CD14-positive monocyte (primary cell): Measurements from ENCODE around the gene PDE6B. TPM values are rescaled to one million over a fixed set of nuclear protein-coding genes. Genes with fewer than 3 reads are reported as not detected.
A peak's percentile ranks its signal among the peaks of the same experiment; 100 is the strongest.

ENCODE experiments used
- DNase-seq, 3 donors: peaks; one replicate each; pipeline ENCODE4 v3.0.0-alpha.2; 2011 to 2022
- H2AFZ ChIP-seq: 2 replicates; pipeline ENCODE4 v1.6.0; 2012; ENCODE audit warnings: mild to moderate bottlenecking, low read depth, low read length, inconsistent platforms; ENCODE audit not compliant: insufficient read depth, poor library complexity, severe bottlenecking
- H3K27ac ChIP-seq, 2 donors: 1 replicate in 1 of 2; 2 replicates in 1 of 2; pipeline ENCODE4 v1.5.1; 2012 to 2013; ENCODE audit warnings: low read length in 2 of 2, control low read depth in 1 of 2, inconsistent platforms in 1 of 2, low read depth in 1 of 2, mild to moderate bottlenecking in 1 of 2
- H3K27me3 ChIP-seq, 2 donors: one replicate each; pipeline versions ENCODE4 v1.6.0 to v1.6.1; 2011 to 2013; ENCODE audit warnings: low read length in 2 of 2; ENCODE audit not compliant: control insufficient read depth in 2 of 2, insufficient read depth in 2 of 2
- H3K36me3 ChIP-seq, 2 donors: replicated peaks in 1 of 2; 1 replicate in 1 of 2; 2 replicates in 1 of 2; pipeline versions ENCODE4 v1.5.1 to v1.6.1; 2012 to 2013; ENCODE audit warnings: low read length in 2 of 2, control low read depth in 1 of 2, inconsistent platforms in 1 of 2, mild to moderate bottlenecking in 1 of 2; ENCODE audit not compliant: insufficient read depth in 2 of 2, control insufficient read depth in 1 of 2
- H3K4me1 ChIP-seq, 2 donors: 1 replicate in 1 of 2; 2 replicates in 1 of 2; pipeline versions ENCODE4 v1.5.1 to v1.6.1; 2012 to 2013; ENCODE audit warnings: low read length in 2 of 2, control low read depth in 1 of 2, inconsistent platforms in 1 of 2, mild to moderate bottlenecking in 1 of 2, moderate library complexity in 1 of 2; ENCODE audit not compliant: insufficient read depth in 2 of 2, control insufficient read depth in 1 of 2
- H3K4me2 ChIP-seq: replicated peaks from 2 replicates; pipeline ENCODE3; 2012; ENCODE audit warnings: low read length, moderate library complexity, mild to moderate bottlenecking; ENCODE audit not compliant: poor library complexity, severe bottlenecking; ENCODE audit errors: extremely low read depth
- H3K4me3 ChIP-seq, 3 experiments: fragments of 200-600 bp in 1 of 3; sonication (generic) in 1 of 3; replicated peaks in 1 of 3; 1 replicate in 2 of 3; 2 replicates in 1 of 3; pipeline ENCODE4 v1.5.1; 2011 to 2013; ENCODE audit warnings: low read length in 3 of 3, mild to moderate bottlenecking in 3 of 3, control low read depth in 2 of 3, low read depth in 2 of 3, inconsistent platforms in 1 of 3, moderate library complexity in 1 of 3
- H3K79me2 ChIP-seq: 2 replicates; pipeline ENCODE4 v1.6.0; 2012; ENCODE audit warnings: mild to moderate bottlenecking, control low read depth, inconsistent platforms, low read length, moderate library complexity; ENCODE audit not compliant: insufficient read depth
- H3K9ac ChIP-seq: 2 replicates; pipeline ENCODE4 v1.6.0; 2017; ENCODE audit warnings: low read length, mild to moderate bottlenecking; ENCODE audit not compliant: insufficient read depth, poor library complexity, severe bottlenecking
- H3K9me3 ChIP-seq, 2 donors: replicated peaks in 1 of 2; 1 replicate in 1 of 2; 2 replicates in 1 of 2; pipeline versions ENCODE4 v1.5.1 to v1.6.1; 2012 to 2013; ENCODE audit warnings: low read length in 2 of 2, control low read depth in 1 of 2; ENCODE audit not compliant: control insufficient read depth in 1 of 2, insufficient read depth in 1 of 2
- H4K20me1 ChIP-seq: 2 replicates; pipeline ENCODE4 v1.6.0; 2012; ENCODE audit warnings: mild to moderate bottlenecking, low read length, control low read depth, moderate library complexity; ENCODE audit not compliant: insufficient read depth
- H3K27ac Mint-ChIP-seq, 7 donors: one replicate each; pipeline ENCODE4 v1.8.0; 2020; ENCODE audit warnings: mild to moderate bottlenecking in 7 of 7, mixed read lengths in 7 of 7, moderate library complexity in 6 of 7, inconsistent platforms in 2 of 7
- H3K27me3 Mint-ChIP-seq, 3 donors: one replicate each; pipeline ENCODE4 v1.8.0; 2021 to 2022; ENCODE audit warnings: low read depth in 3 of 3, mild to moderate bottlenecking in 3 of 3, mixed read lengths in 3 of 3, moderate library complexity in 3 of 3, inconsistent platforms in 1 of 3
- H3K36me3 Mint-ChIP-seq, 2 donors: one replicate each; pipeline ENCODE4 v1.8.0; 2020; ENCODE audit warnings: mixed read lengths in 2 of 2, inconsistent platforms in 1 of 2, mild to moderate bottlenecking in 1 of 2
- H3K4me1 Mint-ChIP-seq: one replicate; pipeline ENCODE4 v1.8.0; 2020; ENCODE audit warnings: mild to moderate bottlenecking, mixed read lengths
- H3K4me3 Mint-ChIP-seq, 2 donors: one replicate each; pipeline ENCODE4 v1.8.0; 2020; ENCODE audit warnings: mild to moderate bottlenecking in 2 of 2, mixed read lengths in 2 of 2, moderate library complexity in 1 of 2
- H3K9me3 Mint-ChIP-seq, 7 donors: one replicate each; pipeline ENCODE4 v1.8.0; 2020 to 2022; ENCODE audit warnings: mixed read lengths in 7 of 7, mild to moderate bottlenecking in 6 of 7, moderate library complexity in 6 of 7, inconsistent platforms in 2 of 7
- CTCF ChIP-seq: fragments of 200-600 bp; IDR thresholded peaks from one replicate; pipeline ENCODE4 v1.8.0; 2022; ENCODE audit warnings: antibody characterized with exemption, mild to moderate bottlenecking
- WGBS: methylation state at CpG from one replicate; pipeline ENCODE4 v1.1.5; 2013; ENCODE audit warnings: missing lambda C conversion rate; ENCODE audit not compliant: insufficient coverage; 5-methylcytosine and 5-hydroxymethylcytosine counted together
- intact Hi-C, 2 donors: fragments of 100-400 bp; cut with micrococcal nuclease; formaldehyde crosslinking; loops; one replicate each; pipeline versions ENCODE4 v1.15.0 to v1.15.1; 2023
- polyA minus RNA-seq: library from RNA; depleted of rRNA, polyadenylated mRNA; stranded (reverse); fragments of >200 nt; gene quantifications from 2 replicates; pipeline ENCODE4 v1.2.3, GENCODE V29; 2012
- polyA plus RNA-seq, 3 donors: library from polyadenylated mRNA; depleted of rRNA in 1 of 3; unstranded in 2 of 3; stranded (reverse) in 1 of 3; fragments of 300-500 nt in 2 of 3; fragments of >200 nt in 1 of 3; fragmentation: Illumina TruSeq in 2 of 3; gene quantifications; 1 replicate in 2 of 3; 2 replicates in 1 of 3; pipeline ENCODE4 v1.2.3, GENCODE V29; 2012 to 2021
- total RNA-seq, 12 experiments: library from RNA in 1 of 12; stranded (reverse) in 1 of 12; fragments of 120-200 nt in 1 of 12; gene quantifications; one replicate each; pipeline ENCODE4 v1.2.4 and lab custom pipeline; 2013 to 2026; ENCODE audit warnings: mixed read lengths in 6 of 12, inconsistent platforms in 1 of 12

PDE6B gene
- total RNA-seq (2013) = 5.4 TPM
- polyA plus RNA-seq = 1 to 10 TPM; 3.7 to 6.3 (median 4.6) TPM
- 3.5 and 5.3 TPM in 2 replicates for polyA minus RNA-seq
- total RNA-seq (lab: John Stamatoyannopoulos, UW) = 0.34 to 2.7 (median 1.6) reads per million in 11 experiments

GRCh38 chr4:624705-625590, at the start of gene PDE6B:
Gene PDE6B, plus strand, starts transcription at chr4:625573. Its CDS starts 54 bp downstream, at chr4:625627.
- intact Hi-C loops = no loop called here
- Histone ChIP-seq H3K36me3 (no peaks in the 10 kb centered on the region), H2AFZ (no peak within 1 kb of the TSS), H3K27ac (no peak within 1 kb of the TSS), H3K4me2 (no peak within 1 kb of the TSS), H3K27me3 (no peaks in the 10 kb centered on the region), H4K20me1 (no peaks in the 10 kb centered on the region), H3K4me3 (no peak within 1 kb of the TSS), H3K4me1 (no peaks in the 10 kb centered on the region), H3K79me2 (no peaks in the 10 kb centered on the region), H3K9me3 (no peaks in the 10 kb centered on the region), H3K9ac (no peak within 1 kb of the TSS)
- no peak for TF ChIP-seq CTCF
- peaks cover 3% of the 10 kb centered on the region for H3K4me1 Mint-ChIP-seq
- H3K27me3 Mint-ChIP-seq = peaks cover 2 to 4% (median 3%) of the 10 kb centered on the region in 3 donors
- H3K9me3 Mint-ChIP-seq = peaks cover 0 to 5% (median 1%) of the 10 kb centered on the region in 7 donors
- peak within 1 kb of the TSS in 1 of 7 donors; percentile 33 for H3K27ac Mint-ChIP-seq
- no peak within 1 kb of the TSS for H3K4me3 Mint-ChIP-seq
- DNase-seq = no peak
- no peaks in the 10 kb centered on the region for H3K36me3 Mint-ChIP-seq
- 93% methylated on average over 15 of the region's 21 CpGs for WGBS

- Mint-ChIP-seq H3K4me1 (peaks cover 8% of the 10 kb centered on the region), H3K36me3 (peaks cover 0 to 6% of the 10 kb centered on the region in 2 donors), H3K9me3 (peaks cover 6 to 23% (median 16%) of the 10 kb centered on the region in 7 donors), H3K27me3 (peaks cover 60 to 73% (median 66%) of the 10 kb centered on the region in 3 donors), H3K4me3 (peak within 1 kb of the TSS in 1 of 2 donors; percentile 83), H3K27ac (no peak within 1 kb of the TSS)
- WGBS = 0% methylated on average over 9 of the region's 60 CpGs
- no peak for TF ChIP-seq CTCF
- H3K9me3 ChIP-seq = peaks cover 6 to 26% of the 10 kb centered on the region in 2 donors
- H3K4me1 ChIP-seq = no peaks in the 10 kb centered on the region
- no peak within 1 kb of the TSS for H3K4me3 ChIP-seq
- H3K36me3 ChIP-seq = no peaks in the 10 kb centered on the region
- no peaks in the 10 kb centered on the region for H4K20me1 ChIP-seq
- peaks cover 24 to 66% of the 10 kb centered on the region in 2 donors for H3K27me3 ChIP-seq
- no peak within 1 kb of the TSS for H3K4me2 ChIP-seq
- H2AFZ ChIP-seq = no peak within 1 kb of the TSS
- H3K79me2 ChIP-seq = no peaks in the 10 kb centered on the region
- H3K9ac ChIP-seq = no peak within 1 kb of the TSS
- no peak within 1 kb of the TSS for H3K27ac ChIP-seq
- intact Hi-C loops = no loop called here
- DNase-seq = no peak
Measured at GRCh38 chr4:576245-576821, 49.0 kb upstream of the PDE6B start, which contains the start of gene TMEM271. Gene TMEM271, minus strand, starts transcription at chr4:576295. Its CDS starts 233 bp downstream, at chr4:576062.
